GM18867 (cell line): ENCODE measurements around the gene EXOSC10.
"Not testable (repeated sequence)": the region's sequence is repeated elsewhere in the genome, so short reads cannot be mapped to it uniquely, and the experiment has no call there.

ENCODE experiments used
- ATAC-seq: cut with Tn5 transposase; IDR thresholded peaks from one replicate; pipeline ENCODE4 v1.9.1; 2021; ENCODE audit warnings: mild to moderate bottlenecking, moderate library complexity; ENCODE audit not compliant: unreplicated experiment

The EXOSC10 gene

DNA sequence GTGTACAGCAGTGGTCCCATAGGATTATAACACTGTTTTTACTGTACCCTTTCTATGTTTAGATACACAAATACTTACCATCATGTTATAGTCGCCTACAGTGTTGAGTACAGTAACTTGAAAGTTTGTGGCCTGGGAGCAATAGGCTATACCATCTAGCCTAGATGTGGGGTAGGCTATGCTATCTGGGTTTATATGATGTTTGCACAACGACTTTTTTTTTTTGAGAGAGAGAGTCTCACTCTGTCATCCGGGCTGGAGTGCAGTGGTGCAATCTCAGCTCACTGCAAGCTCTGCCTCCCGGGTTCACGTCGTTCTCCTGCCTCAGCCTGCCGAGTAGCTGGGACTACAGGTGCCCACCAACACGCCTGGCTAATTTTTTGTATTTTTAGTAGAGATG, 80.3 kb downstream of the EXOSC10 start:
- not testable (repeated sequence) for ATAC-seq
